HepG2 (cell line): ENCODE data around the gene LRP1B.

Experiments used
- MED8 ChIP-seq: sonication (generic); formaldehyde crosslinking; IDR thresholded peaks from 2 replicates; pipeline ENCODE4 v1.8.1; 2023; ENCODE audit warnings: mild to moderate bottlenecking, missing genetic modification reagents; ENCODE audit not compliant: insufficient replicate concordance
- NCOR1 ChIP-seq: fragments of 200-600 bp; sonication (generic); IDR thresholded peaks from 2 replicates; pipeline ENCODE4 v1.7.0; 2017; ENCODE audit warnings: antibody characterized with exemption, low read length, borderline replicate concordance
- SMARCC2 ChIP-seq: fragments of 450-650 bp; IDR thresholded peaks from 2 replicates; pipeline ENCODE4 v1.6.1; 2017; ENCODE audit warnings: antibody characterized with exemption, mild to moderate bottlenecking
- SMC3 ChIP-seq: IDR thresholded peaks from 2 replicates; pipeline ENCODE4 v1.6.1; 2011; ENCODE audit warnings: low read length, improper control_type of control experiment
- SYNCRIP ChIP-seq: fragments of 200-400 bp; formaldehyde crosslinking; IDR thresholded peaks from 2 replicates; pipeline ENCODE4 v1.6.1; 2018; ENCODE audit warnings: mild to moderate bottlenecking, low read depth, low read length; ENCODE audit not compliant: insufficient read depth
- ZNF232 ChIP-seq: sonication (generic); formaldehyde crosslinking; IDR thresholded peaks from 2 replicates; pipeline ENCODE4 v1.4.0; 2020; ENCODE audit warnings: missing genetic modification reagents, borderline replicate concordance
- TF ChIP-seq, protein P1 (sequence below), 2 experiments: IDR thresholded peaks; 2 replicates each; pipeline ENCODE4 v1.6.1; 2011 to 2012; ENCODE audit warnings: low read length in 2 of 2, borderline replicate concordance in 1 of 2, low read depth in 1 of 2, mild to moderate bottlenecking in 1 of 2, moderate library complexity in 1 of 2
- TF ChIP-seq, protein P2 (sequence below): fragments of 450-650 bp; IDR thresholded peaks from 2 replicates; pipeline ENCODE4 v1.6.1; 2016

DNA sequence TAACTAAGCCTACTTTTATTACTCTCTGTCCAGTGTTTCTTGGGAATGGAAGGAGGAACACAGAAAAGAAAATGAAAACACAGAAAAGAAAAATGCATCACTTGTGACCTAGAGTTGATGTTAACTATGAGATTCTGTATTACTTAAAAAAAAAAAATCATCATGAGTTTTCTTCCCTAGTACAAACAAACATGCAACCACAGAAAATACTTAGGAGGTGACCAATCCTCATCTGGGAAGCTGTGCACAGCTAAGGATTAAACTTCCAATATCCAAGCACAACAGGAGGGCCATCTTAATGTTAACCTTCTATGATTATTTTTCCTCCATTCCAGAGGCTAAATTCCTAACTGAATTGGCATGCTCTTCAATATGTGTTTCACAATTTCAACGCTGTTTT lies 1140.4 kb downstream of the LRP1B start:
- TF ChIP-seq, protein P1, sequence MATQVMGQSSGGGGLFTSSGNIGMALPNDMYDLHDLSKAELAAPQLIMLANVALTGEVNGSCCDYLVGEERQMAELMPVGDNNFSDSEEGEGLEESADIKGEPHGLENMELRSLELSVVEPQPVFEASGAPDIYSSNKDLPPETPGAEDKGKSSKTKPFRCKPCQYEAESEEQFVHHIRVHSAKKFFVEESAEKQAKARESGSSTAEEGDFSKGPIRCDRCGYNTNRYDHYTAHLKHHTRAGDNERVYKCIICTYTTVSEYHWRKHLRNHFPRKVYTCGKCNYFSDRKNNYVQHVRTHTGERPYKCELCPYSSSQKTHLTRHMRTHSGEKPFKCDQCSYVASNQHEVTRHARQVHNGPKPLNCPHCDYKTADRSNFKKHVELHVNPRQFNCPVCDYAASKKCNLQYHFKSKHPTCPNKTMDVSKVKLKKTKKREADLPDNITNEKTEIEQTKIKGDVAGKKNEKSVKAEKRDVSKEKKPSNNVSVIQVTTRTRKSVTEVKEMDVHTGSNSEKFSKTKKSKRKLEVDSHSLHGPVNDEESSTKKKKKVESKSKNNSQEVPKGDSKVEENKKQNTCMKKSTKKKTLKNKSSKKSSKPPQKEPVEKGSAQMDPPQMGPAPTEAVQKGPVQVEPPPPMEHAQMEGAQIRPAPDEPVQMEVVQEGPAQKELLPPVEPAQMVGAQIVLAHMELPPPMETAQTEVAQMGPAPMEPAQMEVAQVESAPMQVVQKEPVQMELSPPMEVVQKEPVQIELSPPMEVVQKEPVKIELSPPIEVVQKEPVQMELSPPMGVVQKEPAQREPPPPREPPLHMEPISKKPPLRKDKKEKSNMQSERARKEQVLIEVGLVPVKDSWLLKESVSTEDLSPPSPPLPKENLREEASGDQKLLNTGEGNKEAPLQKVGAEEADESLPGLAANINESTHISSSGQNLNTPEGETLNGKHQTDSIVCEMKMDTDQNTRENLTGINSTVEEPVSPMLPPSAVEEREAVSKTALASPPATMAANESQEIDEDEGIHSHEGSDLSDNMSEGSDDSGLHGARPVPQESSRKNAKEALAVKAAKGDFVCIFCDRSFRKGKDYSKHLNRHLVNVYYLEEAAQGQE (IDR thresholded peaks at IDR 0.05; ENCODE audit: borderline replicate concordance in 1 of 2, low read depth in 1 of 2, low read length in 2 of 2): no peak
- no peak for TF ChIP-seq MED8 (CRISPR knock-in tag)
- no peak for TF ChIP-seq NCOR1
- TF ChIP-seq SMC3: no peak
- no peak for TF ChIP-seq SMARCC2
- TF ChIP-seq ZNF232 (CRISPR knock-in tag): no peak
- no peak for TF ChIP-seq SYNCRIP
- TF ChIP-seq, protein P2, sequence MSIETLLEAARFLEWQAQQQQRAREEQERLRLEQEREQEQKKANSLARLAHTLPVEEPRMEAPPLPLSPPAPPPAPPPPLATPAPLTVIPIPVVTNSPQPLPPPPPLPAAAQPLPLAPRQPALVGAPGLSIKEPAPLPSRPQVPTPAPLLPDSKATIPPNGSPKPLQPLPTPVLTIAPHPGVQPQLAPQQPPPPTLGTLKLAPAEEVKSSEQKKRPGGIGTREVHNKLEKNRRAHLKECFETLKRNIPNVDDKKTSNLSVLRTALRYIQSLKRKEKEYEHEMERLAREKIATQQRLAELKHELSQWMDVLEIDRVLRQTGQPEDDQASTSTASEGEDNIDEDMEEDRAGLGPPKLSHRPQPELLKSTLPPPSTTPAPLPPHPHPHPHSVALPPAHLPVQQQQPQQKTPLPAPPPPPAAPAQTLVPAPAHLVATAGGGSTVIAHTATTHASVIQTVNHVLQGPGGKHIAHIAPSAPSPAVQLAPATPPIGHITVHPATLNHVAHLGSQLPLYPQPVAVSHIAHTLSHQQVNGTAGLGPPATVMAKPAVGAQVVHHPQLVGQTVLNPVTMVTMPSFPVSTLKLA: no peak
